Fibroblast of pulmonary artery (primary cell): ENCODE measurements around the gene PRDM16.

ENCODE experiments used
- DNase-seq: peaks from one replicate; pipeline ENCODE4 v3.0.0-alpha.2; 2010; ENCODE audit warnings: low read depth
- H3K4me3 ChIP-seq: replicated peaks from 2 replicates; pipeline ENCODE4 v1.5.1; 2011; ENCODE audit warnings: low read depth, mild to moderate bottlenecking, control low read depth, low read length, moderate library complexity
- CTCF ChIP-seq: IDR thresholded peaks from 2 replicates; pipeline ENCODE4 v1.5.1; 2011; ENCODE audit warnings: mild to moderate bottlenecking, control low read depth, low read length, inconsistent platforms; ENCODE audit errors: missing control alignments

Gene PRDM16

DNA sequence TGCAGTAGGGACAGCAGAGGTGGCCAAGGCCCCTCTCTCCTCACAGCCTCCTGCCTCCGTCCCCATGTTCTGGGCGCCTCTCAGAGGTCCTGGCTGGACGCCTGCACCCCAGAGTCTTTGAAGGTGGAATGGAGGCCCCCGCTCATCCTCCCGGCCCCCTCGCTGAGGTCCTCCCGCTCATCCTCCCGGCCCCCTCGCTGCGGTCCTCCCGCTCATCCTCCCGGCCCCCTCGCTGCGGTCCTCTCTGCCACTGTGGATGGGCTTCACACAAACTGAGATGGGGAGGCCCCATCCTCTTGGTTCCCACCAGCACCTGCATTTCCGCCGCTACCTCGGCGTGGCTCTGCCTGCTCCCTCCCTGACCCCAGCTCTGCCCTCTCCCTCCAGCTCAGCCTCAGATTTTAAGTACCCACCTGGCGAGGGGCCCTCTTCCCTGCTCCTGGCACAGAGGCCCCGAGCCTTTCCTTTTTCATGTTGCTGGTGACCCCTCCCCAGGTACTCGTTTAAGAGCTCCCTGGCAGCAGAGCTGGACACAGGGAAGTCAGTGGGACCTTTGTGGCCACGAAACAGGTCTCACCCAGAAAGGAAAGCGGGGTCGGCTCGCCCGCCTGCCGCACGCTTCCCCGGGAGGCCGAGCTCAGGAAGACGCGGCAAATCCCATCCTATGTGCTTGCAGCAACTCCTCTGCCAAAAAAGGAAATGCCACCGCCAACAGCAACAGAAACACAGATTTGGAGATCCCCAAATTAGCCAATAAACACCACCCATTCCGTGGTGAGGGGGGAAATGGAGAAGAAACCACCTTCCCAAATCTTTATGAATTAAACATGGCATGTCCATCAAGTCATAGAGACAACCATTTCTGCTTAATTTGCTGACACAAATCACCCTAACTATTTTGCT lies 143.7 kb downstream of the PRDM16 start:
- no peak for TF ChIP-seq CTCF
- no peak overlapping the region for H3K4me3 ChIP-seq
- DNase-seq = no peak

DNA sequence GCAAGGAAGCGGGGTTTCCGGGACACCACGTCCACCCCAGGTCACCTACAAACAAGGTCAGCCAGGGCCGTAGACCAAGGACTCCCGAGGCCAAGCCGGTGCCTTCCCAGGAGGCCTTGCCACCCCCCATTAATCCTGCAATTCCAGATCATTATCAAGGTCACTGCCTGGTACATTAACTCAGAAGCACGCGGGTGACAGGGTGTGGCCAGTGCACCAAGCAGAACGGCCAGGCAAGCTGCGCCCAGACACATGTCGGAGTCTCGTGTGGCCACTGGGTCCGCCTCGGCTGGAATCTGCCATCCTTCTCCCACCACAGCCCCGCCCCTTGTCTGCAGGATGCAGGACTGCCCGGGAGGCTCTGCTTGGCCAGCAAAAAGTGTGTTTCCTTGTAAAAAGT lies 144.7 kb downstream of the PRDM16 start:
- no peak for TF ChIP-seq CTCF
- no peak overlapping the region for H3K4me3 ChIP-seq
- no peak for DNase-seq

GRCh38 chr1:3215198-3216014 lies 146.4 kb downstream of the PRDM16 start:
- H3K4me3 ChIP-seq = no peak overlapping the region
- no peak for DNase-seq
- no peak for TF ChIP-seq CTCF

DNA sequence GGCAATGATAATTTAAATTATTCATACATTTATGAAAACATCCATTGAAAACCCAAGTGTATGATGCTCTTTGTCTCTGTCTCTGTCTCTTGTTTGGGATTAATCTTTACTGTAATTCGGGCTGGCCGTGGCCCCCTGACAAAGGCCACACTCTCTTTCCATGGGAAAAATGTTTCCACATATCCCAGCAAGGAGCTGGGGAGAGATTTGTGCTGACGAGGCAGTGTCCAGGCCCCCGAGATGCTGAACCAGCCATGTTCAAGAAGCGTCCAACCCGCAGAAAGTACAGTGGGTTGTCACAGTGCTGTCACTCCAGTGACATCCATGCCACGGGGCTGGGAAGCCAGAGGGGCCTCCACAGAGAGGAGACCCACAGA lies 147.0 kb downstream of the PRDM16 start:
- TF ChIP-seq CTCF = no peak
- no peak overlapping the region for H3K4me3 ChIP-seq
- DNase-seq = no peak

GRCh38 chr1:3217181-3217641 lies 148.2 kb downstream of the PRDM16 start:
- H3K4me3 ChIP-seq = no peak overlapping the region
- no peak for DNase-seq
- TF ChIP-seq CTCF = no peak

DNA sequence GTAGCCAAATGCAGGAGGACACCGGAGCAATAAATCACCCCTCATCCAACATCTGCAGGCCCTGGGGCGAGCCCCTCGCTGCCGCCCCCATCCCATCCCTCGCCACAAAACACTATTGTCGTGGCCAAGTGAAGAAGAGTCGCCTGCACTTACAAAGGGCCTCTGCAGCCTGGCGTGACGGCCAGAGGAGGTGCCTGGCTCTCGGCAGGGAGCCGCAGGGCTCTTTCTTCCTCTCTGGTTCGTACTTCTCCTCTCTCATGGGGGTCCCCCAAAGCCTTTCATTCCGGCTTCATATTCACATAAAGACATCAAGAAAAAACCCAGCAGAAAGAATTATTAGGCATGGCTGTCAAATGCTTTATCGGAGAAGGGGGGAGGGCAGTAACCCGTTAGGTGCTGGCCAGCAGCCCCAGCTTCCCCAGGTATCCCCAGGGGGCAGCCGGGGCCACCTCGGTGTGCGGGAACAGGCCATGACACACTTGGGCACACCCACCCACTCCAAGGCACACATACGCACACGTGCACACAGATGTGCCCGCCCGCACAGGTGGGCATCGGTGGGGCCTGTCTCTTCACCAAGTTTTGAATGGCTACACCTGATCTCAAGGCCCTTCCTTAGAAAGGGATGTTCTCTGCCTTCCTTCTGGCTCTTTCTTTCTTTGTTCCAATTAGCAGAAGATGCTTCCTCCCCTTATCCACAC lies 149.1 kb downstream of the PRDM16 start:
- no peak for TF ChIP-seq CTCF
- DNase-seq = no peak
- no peak overlapping the region for H3K4me3 ChIP-seq
